HG02870 (cell line): ENCODE measurements around the gene LRRC17.

Experiments used
- ATAC-seq: cut with Tn5 transposase; IDR thresholded peaks from one replicate; pipeline ENCODE4 v1.9.1; 2021; ENCODE audit warnings: mild to moderate bottlenecking, moderate library complexity; ENCODE audit not compliant: unreplicated experiment

The LRRC17 gene

DNA sequence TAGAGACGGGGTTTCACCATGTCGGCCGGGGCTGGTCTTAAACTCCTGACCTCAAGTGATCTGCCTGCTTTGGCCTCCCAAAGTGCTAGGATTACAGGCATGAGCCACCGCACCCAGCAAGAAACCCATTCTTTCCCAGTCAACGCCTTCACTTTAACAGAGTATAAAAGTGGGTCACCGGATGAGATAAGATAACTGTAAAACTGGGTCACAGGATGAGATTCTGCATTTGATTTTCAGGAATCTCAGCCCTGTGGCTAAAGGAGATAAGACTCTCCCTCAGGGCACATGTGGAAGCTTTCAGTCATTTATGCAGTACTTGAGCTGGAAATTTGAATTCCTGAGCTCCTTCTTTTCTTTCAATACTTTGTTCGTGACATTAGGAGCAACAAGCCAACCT lies 70.8 kb downstream of the LRRC17 start:
- ATAC-seq: no peak

GRCh38 chr7:102985176-102985783 lies 72.5 kb downstream of the LRRC17 start:
- no peak for ATAC-seq

GRCh38 chr7:102988088-102988487 lies 75.3 kb downstream of the LRRC17 start:
- ATAC-seq: no peak

- no peak for ATAC-seq
Measured at GRCh38 chr7:102988631-102989560, 76.1 kb downstream of the LRRC17 start.

DNA sequence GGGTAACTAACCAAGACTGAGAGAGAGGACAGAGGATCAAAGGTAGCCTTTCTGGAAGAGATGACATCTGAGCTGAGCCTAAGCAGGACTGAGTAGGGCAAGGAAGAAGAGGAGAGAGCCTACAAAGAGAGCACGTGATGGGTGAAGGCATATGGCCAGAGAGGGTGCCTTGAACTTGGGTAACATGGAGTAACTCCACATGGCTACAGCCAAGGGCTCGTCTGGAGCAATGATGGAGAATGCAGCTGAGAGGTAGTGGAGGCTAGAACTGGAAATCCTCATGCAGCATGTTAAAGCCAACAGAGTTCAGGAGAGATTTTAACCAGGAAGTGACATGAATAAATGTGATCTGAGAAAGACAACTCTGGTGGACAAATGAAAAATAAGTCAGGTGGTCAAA lies 77.8 kb downstream of the LRRC17 start:
- ATAC-seq: no peak

DNA sequence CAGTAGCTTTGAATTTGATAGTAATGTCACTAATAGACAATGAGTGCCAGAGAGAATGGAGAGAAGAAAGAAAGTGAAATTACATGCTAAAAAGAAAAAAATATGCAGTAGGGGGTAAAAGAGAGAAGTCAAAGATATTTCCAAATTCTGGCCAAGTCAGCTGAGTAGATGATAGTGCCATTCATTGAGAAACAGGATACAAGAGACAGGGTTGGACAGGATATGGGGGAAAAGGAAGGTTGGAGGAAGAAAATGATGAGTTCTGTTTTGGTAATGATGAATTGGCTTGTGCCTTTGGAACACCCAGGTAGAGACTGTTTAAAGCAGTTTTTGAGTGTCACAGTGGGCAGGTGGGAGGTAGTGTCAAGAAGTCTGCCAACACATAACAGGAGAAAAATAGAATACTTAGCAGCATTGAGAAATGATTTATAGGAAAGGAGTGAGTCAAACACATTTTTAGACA lies 78.3 kb downstream of the LRRC17 start:
- ATAC-seq: no peak

- ATAC-seq: no peak
Measured at GRCh38 chr7:102991540-102992214, 78.9 kb downstream of the LRRC17 start.

DNA sequence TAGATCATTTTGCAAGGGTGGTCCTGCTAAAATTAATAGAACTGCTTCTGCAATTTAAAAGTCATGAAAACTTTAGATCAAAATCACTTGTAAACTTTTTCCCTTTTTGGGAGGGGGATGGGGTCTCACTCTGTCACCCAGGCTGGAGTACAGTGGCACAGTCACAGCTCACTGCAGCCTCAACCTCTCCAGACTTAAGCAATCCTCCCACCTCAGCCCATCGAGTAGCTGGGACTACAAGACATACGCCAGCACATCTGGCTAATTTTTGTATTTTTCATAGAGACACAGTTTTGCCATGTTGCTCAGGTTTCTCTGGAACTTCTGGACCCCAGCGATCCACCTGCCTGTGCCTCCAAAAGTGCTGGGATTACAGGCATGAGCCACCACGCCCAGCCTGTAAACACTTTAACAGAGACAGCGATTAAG lies 79.7 kb downstream of the LRRC17 start:
- ATAC-seq: no peak

- ATAC-seq: no peak
Measured at GRCh38 chr7:102992938-102993717, 80.3 kb downstream of the LRRC17 start.

- no peak for ATAC-seq
Measured at GRCh38 chr7:102993718-102994029, 80.9 kb downstream of the LRRC17 start.

- ATAC-seq: no peak
Measured at GRCh38 chr7:102994567-102994966, 81.8 kb downstream of the LRRC17 start.
